GM19372 (cell line): Measurements from ENCODE around the gene HCRTR1.

Experiments
- ATAC-seq: cut with Tn5 transposase; IDR thresholded peaks from one replicate; pipeline ENCODE4 v1.9.1; 2021; ENCODE audit warnings: mild to moderate bottlenecking, low read depth, moderate library complexity; ENCODE audit not compliant: unreplicated experiment

The HCRTR1 gene

DNA sequence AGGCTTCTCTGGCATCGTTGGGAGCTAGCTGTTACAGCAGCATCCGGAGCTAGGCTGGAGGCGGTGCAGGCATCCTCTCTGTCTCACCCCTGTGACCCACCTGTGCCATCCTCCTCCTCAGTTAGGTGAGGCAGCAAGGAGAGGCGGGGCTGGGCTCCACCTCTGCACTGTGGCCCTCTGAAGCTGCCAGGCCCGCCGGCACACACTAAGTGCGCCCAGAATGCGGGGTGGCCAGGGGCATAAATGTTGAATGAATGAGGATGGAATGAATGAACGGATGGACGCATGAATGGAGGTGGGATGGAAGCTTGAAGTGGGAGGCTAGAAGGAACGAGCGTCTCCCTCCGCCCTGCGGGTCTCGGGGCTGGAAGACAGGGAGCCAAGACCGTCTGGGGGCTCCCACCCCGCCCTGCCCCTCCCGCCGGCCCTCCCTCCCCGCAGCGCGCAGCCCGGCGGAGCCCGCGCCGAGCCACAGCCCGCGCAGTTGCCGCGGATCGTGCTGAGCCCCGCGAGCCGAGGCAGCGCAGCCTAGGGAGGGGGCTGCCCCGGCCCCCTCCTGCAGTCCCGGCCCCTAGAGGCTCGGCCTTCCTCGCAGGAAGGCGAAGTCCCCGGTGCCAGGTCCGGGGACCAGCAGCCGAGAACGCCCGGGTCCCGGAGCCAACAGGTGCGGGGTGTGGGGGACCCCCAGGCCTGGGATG, at the start of gene HCRTR1:
TSS of gene HCRTR1 (plus strand) at position 472 of the 698 bp plus-strand sequence. CDS start 1,504 bp downstream, outside the sequence.
- no peak for ATAC-seq

DNA sequence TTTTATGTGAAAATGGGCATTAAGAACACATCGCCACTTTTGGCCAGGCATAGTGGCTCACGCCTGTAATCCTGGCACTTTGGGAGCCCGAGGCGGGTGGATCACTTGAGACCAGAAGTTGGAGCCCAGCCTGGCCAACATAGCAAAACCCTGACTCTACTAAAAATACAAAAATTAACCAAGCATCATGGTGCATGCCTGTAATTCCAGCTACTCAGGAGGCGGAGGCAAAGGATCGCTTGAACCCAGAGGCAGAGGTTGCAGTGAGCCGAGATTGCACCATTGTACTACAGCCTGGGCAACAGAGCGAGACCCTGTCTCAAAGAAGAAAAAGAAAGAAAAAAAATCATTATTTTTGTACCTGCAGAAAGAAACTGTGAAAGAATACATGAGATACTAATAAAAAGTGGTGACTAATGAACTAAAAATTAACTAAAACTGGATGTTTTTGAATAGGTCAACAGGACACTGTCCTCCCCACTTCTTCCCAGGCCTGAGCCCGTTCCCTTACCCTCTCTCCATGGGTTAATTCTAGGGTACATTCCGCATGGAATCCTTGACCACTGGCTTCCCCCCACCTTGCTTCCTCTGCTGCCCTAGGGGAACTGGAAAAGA, 49.4 kb upstream of the HCRTR1 start:
- ATAC-seq, result no peak

DNA sequence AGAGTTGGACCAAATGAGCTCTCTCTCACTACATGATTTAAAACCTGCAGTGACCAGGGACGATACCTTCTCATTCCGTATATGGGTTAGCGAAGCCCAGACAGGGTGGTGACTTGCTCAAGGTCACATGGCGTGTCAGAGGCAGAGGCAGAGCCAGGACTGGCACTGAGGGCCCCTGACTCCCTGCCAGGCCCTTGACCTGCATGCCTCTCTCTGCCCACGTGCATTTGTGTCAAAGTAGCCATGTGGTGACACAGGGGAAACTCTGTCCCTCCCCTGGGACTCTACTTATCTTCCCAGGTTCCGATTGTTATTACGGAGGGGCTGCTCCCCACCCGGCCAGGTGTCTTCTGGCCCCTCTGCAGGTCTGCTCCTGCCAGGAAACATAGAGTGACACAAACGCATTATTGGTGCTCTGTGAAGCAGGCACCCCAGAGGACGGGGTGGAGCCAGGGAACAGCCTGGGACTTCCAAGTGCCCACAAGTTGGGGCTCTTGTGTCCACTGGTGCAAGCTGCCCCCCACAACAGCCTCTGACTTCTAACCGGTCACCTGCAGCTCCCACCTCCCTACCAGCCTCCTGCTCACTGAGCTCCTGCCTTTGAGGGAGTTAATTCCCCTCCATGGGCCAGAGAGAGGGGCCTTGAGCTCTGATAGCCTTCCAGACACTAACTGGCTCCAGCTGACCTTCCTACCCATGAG, 48.4 kb upstream of the HCRTR1 start:
- ATAC-seq, result no peak

DNA sequence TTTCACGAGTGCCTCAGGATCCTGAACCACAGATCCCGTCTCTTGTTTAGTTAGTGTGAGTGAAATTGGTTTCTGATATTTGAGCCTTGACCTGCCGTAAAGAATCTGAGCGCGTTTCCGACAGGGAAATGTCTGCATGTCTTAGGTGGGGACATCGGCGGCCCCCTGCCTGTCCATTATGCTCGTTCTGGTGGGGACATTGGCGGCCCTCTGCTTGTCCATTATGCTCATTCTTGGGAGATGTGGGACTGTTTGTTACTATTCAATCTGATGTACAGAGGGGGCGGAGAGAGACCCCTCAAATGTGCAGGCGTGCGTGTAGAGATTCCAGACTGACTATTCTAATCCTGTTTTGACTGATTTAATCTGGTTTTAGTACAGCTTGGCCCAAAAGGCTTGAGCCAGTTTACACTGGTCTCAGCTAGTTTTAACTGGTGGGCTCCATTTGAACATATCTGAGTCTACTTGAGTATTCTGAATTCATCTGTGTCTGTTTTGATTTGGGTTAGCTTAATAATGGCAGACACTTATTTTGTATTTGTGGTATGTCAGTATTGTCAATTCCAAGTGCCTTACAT, 47.8 kb upstream of the HCRTR1 start:
- no peak for ATAC-seq

DNA sequence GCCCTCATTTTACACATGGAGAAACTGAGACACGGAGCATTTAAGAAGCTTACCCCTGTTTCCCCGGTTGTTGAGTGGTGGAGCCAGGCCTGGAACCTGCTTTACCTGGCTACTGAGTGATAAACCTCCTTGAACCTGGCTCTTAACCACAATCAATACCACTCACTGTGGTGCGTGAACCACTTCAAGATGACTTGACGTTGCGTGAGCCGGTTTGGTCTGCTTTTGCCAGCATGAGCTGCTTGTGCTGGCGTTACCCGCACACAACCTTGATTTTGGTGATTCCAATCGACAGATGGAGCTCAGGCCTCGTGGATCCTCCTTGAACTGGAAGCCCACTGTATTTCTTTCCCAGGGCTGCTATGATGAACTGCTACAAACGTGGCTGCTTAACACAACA, 47.3 kb upstream of the HCRTR1 start:
- no peak for ATAC-seq

- ATAC-seq, result no peak
Measured at GRCh38 chr1:31570906-31571305, 46.6 kb upstream of the HCRTR1 start.

- ATAC-seq, result no peak
Measured at GRCh38 chr1:31571340-31572295, 45.9 kb upstream of the HCRTR1 start.

- ATAC-seq, result no peak
Measured at GRCh38 chr1:31572323-31573104, 45.0 kb upstream of the HCRTR1 start.

- ATAC-seq, result no peak
Measured at GRCh38 chr1:31573261-31573660, 44.2 kb upstream of the HCRTR1 start.

DNA sequence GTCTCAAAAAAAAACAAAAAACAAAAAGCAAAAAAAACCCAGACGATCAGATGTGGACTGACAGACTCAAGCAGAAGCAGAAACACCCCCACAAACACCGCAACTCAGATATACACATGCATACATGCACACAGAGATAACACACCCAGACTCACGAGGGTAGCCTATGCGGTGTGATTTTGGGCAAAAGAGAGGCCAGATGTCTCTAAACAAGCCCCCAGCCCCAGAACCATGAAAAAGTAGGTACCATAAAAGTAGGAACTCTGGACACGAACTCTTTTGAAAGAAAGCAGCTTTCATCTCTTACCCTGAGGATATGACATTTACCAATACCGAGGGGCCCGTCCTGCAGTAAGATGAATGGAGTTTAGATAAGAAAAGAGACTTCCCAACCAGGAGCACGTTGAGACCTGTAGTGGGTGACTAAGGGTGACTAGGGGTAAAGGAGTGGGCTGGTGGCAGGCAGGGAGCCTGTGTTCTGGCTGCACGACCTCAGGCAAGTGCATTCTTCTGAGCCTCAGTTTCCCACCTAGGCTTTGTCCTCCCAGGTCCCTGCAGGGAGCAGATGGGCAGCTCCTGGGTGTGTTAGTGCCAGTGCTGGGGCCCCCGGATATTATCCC, 42.6 kb upstream of the HCRTR1 start:
- ATAC-seq, result no peak

DNA sequence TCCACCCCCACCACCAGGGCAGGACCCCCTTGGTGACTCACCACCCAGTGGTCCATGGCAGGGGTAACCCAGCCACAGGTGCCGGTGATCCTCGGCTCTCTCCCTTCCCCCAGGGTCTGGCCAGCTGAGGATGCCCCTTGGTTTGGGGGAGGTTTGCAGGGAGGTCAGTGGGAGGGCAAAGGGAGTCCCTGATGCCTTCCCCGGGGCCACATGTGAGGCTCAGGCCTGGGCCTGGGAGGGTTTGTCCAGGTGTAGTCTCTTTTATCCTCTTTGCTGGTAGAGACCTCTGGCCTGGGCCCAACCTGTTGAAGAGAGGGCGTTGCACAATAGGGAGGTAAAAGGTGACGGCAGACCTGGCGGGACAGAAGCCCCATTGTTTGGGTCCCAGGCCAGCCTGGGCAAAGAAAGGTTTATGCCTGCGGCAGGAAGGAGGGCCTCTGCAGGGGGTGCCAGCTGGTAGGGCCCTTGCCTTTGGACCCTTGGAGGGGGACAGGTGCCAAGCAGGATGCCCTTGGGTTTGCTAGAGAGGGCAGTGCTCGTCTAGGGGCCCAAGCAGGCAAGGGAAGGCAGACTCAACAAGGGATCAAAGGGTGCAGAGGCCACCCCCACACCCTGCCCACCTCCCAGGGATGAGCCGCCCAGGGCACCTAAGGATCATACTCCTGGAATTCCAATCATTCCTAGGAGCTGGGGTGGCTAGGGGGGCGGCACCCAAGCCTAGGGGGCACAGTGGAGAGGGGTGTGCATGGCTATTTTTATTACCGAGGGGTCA, 41.9 kb upstream of the HCRTR1 start:
- no peak for ATAC-seq

DNA sequence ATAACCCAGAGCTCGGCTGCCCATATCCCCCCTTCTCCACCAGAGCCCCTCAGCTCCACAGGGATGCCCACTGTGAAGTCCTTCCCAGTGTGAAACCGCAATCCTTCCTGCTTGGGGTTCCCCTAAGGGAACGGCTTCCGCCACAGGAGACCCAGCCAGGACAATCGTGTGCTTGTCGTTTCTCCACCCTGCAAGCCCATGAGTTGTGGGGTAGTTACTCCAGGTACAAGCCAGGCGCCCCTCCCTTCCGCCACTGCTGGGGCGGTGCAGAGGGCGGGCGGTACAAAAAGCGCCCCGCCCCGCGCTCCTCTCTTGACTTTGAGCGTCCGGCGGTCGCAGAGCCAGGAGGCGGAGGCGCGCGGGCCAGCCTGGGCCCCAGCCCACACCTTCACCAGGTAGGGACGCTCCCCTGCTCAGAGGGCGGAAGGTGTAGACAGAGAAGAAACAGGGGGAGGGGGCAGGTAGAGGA, 41.3 kb upstream of the HCRTR1 start, which contains the start of gene TINAGL1:
TSS of gene TINAGL1 (plus strand) at position 315 of the 469 bp plus-strand sequence. CDS start 634 bp downstream, outside the sequence.
- ATAC-seq, result no peak

GRCh38 chr1:31576743-31577455, 40.6 kb upstream of the HCRTR1 start:
- ATAC-seq, result no peak

DNA sequence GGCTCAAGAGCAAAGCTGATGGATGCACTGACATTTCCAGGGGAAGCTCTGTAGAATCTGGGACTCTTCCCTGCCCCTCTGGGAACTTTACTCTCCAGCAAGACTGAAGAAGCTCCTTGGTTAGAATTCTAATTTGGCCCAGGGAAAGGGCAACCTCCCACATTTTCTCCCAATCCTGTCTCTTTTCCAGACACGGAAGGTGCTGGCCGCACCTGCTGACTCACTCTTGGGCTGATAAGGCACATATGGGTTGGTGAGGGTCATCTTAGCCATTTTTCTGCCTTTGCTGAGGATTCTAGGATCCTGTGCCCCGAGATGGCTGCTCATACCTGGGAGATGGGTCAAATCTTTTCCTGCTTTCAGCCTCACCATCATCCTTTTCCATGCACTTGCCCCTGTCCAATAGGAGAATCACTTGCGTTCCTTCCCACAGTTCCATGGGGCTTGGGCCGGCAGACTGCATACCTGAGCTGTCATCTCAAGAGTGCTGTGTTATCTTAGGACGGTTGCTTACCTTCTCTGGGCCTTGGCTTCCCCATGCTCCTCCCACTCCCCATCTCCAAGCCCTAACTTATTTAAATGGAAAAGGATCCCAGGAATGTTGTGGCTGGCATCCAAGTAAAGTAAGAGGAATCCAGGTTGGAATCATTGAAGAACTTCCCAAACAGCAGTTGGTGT, 39.8 kb upstream of the HCRTR1 start:
- ATAC-seq, result no peak

DNA sequence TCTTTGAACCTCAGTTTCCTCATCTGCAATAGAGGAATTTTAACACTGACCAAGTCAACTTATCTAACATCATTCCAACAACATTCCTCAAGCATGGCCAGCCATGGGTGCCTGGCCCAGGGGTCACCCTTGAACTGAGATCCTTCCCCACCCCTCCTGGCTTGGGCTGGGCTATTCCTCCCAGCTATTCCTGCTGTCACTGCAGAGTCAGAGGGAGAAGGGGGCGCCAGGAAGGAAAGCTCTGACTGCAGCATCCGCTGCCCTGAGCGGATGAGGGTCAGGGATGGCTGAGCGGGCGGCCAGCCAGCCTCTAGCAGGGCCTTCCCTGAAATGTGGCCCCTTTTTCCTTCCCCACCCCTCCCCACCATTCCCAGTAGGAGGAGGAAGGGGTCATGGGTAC, 38.1 kb upstream of the HCRTR1 start:
- ATAC-seq, result no peak

GRCh38 chr1:31580513-31580870, 37.0 kb upstream of the HCRTR1 start:
- ATAC-seq, result no peak
